Measurements from ENCODE around the gene KLHL22.
"Not testable (repeated sequence)": the region's sequence is repeated elsewhere in the genome, so short reads cannot be mapped to it uniquely, and the experiment has no call there.

Gene KLHL22

DNA sequence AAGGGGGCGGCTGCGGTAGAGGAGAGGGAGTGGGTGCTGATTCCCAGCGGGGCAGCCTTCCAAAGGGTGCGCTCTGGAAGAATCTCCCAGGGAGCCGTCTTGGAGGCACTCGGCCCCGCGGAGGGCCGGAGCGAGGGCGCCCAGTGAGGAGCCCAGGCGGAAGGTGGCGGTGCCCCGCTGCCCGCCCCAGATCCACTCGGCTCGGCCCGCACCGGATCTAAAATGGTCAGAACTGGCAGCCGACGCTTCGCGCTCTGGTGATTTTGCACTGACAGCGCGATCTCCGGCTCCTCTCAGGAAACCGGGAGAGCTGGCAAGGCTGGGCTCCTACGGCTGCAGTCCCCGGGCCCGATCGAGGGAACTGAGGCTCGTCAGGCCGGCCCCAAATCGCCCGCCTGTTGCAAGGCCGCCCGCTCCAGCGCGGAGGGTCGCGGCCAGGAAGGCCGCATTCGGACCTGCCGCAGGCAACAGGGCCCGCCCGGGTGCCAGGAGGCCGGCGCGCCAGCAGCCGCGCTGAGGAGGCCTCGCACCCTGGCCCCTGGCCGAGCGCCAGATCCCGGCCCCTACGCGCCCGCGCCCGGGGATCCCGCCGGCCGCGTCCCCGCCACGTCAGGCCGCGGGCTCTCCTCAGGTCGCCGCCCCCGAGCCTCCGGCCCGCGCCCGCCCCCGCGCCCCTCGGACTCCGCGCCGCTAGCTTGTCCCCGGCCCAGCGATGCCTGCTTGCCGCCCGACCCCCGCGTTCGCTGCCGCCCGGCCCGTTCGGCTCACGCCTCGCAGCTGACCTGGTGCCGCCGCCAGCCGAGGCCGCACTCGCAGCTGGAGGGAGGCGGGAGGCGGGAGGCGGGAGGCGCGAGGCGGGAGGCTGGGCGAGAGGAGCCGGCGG lies at the start of gene KLHL22:
TSS of gene KLHL22 (minus strand) at position 818 of the 883 bp plus-strand sequence. CDS start 6,584 bp downstream, outside the sequence.
- DNase-seq, result peak in 29 of 58 donors; percentile 21 to 79 (median 54)

DNA sequence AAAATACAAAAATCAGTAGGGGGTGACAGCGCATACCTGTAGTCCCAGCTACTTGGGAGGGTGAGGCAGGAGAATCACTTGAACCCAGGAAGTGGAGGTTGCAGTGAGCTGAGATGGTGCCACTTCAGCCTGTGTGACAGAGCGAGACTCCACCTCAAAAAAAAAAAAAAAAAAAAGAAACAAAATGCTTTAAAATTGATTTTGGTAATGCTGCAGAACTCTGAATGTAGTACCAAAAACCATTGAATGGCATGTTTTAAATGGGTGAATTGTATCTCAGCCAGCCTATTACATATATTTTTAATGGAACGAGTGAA lies 49.7 kb upstream of the KLHL22 start:
- not testable (repeated sequence) for DNase-seq

GRCh38 chr22:20542736-20543135 lies 47.1 kb upstream of the KLHL22 start:
- no peak for DNase-seq

- no peak for DNase-seq
Measured at GRCh38 chr22:20542055-20542454, 46.5 kb upstream of the KLHL22 start.

- DNase-seq, result not testable (repeated sequence)
Measured at GRCh38 chr22:20538875-20539274, 43.3 kb upstream of the KLHL22 start.

DNA sequence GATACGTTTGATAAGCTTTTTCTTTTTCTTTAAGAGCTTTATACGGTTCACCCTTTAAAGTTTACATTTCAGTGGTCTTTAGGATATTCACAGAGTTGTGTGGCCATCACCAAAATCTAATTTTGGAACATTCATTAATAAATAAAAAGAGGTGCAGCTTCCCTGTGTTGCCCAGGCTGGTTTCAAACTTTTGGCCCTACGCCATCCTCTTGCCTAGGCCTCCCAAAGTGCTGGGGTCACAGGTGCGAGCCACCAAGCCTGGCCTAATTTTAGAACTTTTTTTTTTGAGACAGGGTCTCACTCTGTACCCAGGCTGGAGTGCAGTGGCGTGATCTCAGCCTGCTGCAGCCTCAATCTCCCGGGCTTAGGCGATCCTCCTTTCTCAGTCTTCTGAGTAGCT lies 42.4 kb upstream of the KLHL22 start:
- no peak for DNase-seq

GRCh38 chr22:20537325-20537756 lies 41.7 kb upstream of the KLHL22 start:
- no peak for DNase-seq

GRCh38 chr22:20536590-20537324 lies 41.2 kb upstream of the KLHL22 start:
- no peak for DNase-seq

- DNase-seq, result peak in 18 of 58 donors; percentile 12 to 59 (median 44)
Measured at GRCh38 chr22:20533879-20534265, 38.3 kb upstream of the KLHL22 start.

DNA sequence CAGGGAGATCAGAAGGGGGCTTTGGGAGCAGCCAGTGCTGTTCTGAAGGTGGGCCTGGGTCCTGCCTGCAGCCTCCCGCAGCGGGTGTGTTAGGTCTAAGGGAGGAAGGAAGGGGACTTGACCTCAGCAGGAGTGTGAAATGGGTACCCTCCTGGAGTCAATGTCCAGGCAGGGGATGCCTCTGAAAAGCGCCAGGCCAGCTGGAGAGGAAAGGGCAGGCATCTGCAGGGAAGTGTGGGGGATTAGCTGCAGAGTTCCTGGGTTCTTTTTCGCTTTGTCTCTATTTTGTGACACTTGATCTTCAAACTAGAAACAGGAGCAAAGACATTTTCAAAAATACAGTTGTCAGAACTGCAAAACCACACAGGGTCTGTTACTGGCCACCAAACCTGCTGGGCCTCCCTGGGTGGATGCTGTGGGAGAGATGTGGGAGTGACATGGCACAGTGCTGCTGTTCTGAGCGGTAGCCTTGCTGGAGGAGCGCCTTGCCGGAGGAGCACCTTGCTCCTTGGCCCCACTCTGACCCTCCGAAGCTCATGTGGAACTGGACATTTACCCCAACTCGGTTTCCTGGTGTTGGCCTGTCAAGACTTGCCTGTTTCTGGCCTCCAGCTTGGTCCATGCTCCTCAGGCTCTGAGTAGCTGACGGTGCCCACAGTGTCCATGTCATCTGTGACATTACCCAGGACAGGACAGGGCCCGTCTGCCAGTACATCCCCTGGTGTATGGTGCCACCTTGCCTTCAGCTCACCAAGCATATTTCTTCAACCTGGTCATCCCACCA lies 37.7 kb upstream of the KLHL22 start:
- DNase-seq, result no peak

GRCh38 chr22:20532256-20532993 lies 36.8 kb upstream of the KLHL22 start:
- DNase-seq, result no peak

DNA sequence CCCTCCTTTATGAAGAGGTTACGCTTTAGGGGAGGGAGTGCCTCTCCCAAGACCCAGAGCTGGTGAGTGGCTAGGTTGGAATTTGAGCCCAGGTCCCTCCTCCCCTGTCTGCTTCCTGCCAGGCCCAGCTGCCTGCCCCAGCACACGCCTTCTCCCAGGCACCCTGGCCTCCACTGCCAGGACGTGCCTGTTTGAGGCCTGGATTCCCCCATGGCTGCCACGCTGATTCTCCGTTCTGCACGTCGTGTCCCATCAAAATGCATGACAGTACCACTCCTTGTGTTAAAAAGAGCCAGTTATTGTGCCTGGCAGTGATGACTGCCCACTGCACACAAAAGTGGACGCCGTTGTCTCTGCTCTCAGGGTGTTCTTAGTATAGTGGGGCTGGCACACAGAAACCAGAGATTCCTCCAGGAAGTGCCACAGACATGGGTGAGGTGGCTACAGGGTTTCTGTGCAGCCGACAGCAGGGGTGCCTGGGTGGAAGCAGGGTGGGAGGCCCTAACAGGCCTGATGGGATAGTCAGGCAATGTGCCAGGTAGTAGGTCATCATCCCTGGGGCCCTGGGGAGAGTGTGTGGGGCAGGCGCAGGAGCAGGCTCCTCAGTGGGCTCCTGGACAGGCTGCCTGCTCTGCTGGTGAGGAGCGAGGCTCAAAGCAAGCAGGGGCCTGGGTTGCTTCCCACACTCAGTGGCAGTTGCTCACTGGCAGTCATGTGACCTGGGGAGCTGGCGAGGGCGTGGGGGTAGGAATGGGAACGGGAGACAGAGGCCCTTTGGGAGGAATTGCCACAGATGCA lies 36.0 kb upstream of the KLHL22 start:
- DNase-seq, result peak in 36 of 58 donors; percentile 13 to 74 (median 44)

DNA sequence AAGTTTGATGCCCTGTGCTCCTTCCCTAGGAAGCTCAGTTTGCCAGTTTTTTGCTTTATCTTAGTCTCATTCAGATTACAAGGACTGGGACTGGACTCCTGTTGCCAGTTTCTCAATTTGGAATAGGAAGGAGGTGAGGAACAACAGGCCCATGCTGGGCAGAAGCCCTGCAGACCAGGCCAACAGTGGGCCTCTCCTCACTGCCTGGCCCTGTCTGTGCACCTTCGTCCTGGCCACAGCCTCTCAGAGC lies 35.5 kb upstream of the KLHL22 start:
- no peak for DNase-seq

- no peak for DNase-seq
Measured at GRCh38 chr22:20530368-20531153, 35.0 kb upstream of the KLHL22 start.

GRCh38 chr22:20528405-20528978 lies 32.9 kb upstream of the KLHL22 start:
- DNase-seq, result no peak

GRCh38 chr22:20526628-20527355 lies 31.2 kb upstream of the KLHL22 start:
- no peak for DNase-seq

- DNase-seq, result no peak
Measured at GRCh38 chr22:20526305-20526627, 30.7 kb upstream of the KLHL22 start.

GRCh38 chr22:20525048-20525447 lies 29.5 kb upstream of the KLHL22 start:
- no peak for DNase-seq

All from anterior cingulate cortex (tissue), 58 donors.